Measurements from ENCODE around the gene DOCK1. TPM values are rescaled to one million over a fixed set of nuclear protein-coding genes. Genes with fewer than 3 reads are reported as not detected.

DOCK1 gene
- total RNA-seq, 1 experiment from 2014 or later: 40.0 TPM

DNA sequence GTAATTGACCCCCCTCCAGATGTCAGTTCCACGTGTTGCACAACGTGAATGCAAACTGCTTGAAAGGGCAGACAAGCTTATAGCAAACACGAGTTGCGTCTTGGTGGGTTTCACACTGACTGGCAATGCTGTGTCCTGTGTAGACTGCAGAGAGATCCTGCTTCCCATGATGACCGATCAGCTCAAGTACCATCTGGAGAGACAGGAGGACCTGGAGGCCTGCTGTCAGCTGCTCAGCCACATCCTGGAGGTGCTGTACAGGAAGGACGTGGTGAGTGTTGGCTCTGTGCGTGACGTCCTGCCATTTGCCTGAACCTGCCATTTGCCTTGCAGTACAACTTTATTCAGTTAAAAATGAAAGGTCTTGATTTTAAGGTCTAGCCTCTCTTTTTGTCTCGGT lies 220.1 kb downstream of the DOCK1 start:
- ChIA-PET POLR2A (no interaction called here), CTCF (interaction anchor here (0.6 kb wide), 1 partner anchor 79 kb away, joined by 4 read pairs; no protein-coding TSS in a partner anchor)
- BruUV-seq (replicated peaks): no TSS peak
- H3K27ac Mint-ChIP-seq (ENCODE audit: low read depth, unreplicated experiment): no peak overlapping the region
- no peaks in the 10 kb centered on the region for H3K4me1 Mint-ChIP-seq (ENCODE audit: insufficient read depth, unreplicated experiment)
- H3K36me3 Mint-ChIP-seq (ENCODE audit: insufficient read depth, unreplicated experiment): peaks cover 20% of the 10 kb centered on the region
- H3K9me3 Mint-ChIP-seq (ENCODE audit: unreplicated experiment): no peaks in the 10 kb centered on the region
- intact Hi-C loops (cut with micrococcal nuclease): no loop called here
- H3K27me3 Mint-ChIP-seq (ENCODE audit: insufficient read depth, unreplicated experiment): no peaks in the 10 kb centered on the region
- no peak for TF ChIP-seq CTCF (IDR thresholded peaks at IDR 0.05; ENCODE audit: unreplicated experiment)
- H3K4me3 Mint-ChIP-seq (ENCODE audit: unreplicated experiment): no peak overlapping the region
- no peak for DNase-seq (ENCODE audit: unreplicated experiment)

DNA sequence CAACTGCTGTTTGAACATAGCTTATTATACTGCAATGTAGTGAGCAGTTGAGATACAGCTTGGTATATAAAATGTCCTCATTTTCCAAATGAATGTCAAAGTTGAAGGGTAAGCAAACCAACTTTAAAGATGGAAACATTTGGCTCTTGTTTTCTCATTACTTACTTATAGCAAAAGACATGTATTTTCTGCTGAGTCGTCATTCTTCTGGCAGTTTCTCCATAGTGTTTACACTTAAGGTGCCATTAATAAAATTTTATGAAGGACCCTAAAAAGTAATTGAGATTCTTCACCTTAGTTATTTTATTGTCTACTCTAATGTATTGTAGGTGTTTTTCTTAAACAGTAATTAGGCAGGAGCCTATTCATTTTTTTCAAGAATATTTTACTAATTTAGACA lies 222.6 kb downstream of the DOCK1 start:
- H3K9me3 Mint-ChIP-seq (ENCODE audit: unreplicated experiment): no peaks in the 10 kb centered on the region
- BruUV-seq (replicated peaks): no TSS peak
- TF ChIP-seq CTCF (IDR thresholded peaks at IDR 0.05; ENCODE audit: unreplicated experiment): no peak
- H3K4me3 Mint-ChIP-seq (ENCODE audit: unreplicated experiment): no peak overlapping the region
- H3K4me1 Mint-ChIP-seq (ENCODE audit: insufficient read depth, unreplicated experiment): no peaks in the 10 kb centered on the region
- H3K27me3 Mint-ChIP-seq (ENCODE audit: insufficient read depth, unreplicated experiment): no peaks in the 10 kb centered on the region
- intact Hi-C loops (cut with micrococcal nuclease): no loop called here
- H3K27ac Mint-ChIP-seq (ENCODE audit: low read depth, unreplicated experiment): no peak overlapping the region
- DNase-seq (ENCODE audit: unreplicated experiment): no peak
- H3K36me3 Mint-ChIP-seq (ENCODE audit: insufficient read depth, unreplicated experiment): peaks cover 33% of the 10 kb centered on the region
- CTCF ChIA-PET: no interaction called here
- POLR2A ChIA-PET: no interaction called here

DNA sequence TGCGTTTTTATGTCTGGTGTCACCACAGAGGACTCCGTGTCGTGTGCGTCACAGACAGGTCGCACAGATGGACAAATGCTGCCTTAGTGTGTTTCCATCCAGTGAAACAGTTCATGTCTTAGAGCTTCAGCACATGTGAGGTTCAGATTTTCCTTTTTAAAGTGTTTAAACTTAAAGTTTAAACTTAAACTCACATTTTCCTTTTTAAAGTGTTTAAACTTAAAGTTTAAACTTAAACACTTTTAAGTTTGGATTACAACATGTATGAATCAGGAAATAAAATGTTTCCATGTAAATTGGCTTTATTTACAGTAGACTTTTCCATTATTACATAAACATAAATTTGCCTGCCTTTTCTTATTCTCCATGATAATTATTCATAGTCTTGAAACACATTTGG lies 223.9 kb downstream of the DOCK1 start:
- no peak for TF ChIP-seq CTCF (IDR thresholded peaks at IDR 0.05; ENCODE audit: unreplicated experiment)
- Mint-ChIP-seq H3K4me1 (ENCODE audit: insufficient read depth, unreplicated experiment) (no peaks in the 10 kb centered on the region), H3K9me3 (ENCODE audit: unreplicated experiment) (no peaks in the 10 kb centered on the region), H3K36me3 (ENCODE audit: insufficient read depth, unreplicated experiment) (peaks cover 34% of the 10 kb centered on the region), H3K4me3 (ENCODE audit: unreplicated experiment) (no peak overlapping the region), H3K27ac (ENCODE audit: low read depth, unreplicated experiment) (no peak overlapping the region), H3K27me3 (ENCODE audit: insufficient read depth, unreplicated experiment) (no peaks in the 10 kb centered on the region)
- POLR2A ChIA-PET: no interaction called here
- CTCF ChIA-PET: no interaction called here
- intact Hi-C loops (cut with micrococcal nuclease): no loop called here
- no TSS peak for BruUV-seq (replicated peaks)
- DNase-seq (ENCODE audit: unreplicated experiment): no peak

DNA sequence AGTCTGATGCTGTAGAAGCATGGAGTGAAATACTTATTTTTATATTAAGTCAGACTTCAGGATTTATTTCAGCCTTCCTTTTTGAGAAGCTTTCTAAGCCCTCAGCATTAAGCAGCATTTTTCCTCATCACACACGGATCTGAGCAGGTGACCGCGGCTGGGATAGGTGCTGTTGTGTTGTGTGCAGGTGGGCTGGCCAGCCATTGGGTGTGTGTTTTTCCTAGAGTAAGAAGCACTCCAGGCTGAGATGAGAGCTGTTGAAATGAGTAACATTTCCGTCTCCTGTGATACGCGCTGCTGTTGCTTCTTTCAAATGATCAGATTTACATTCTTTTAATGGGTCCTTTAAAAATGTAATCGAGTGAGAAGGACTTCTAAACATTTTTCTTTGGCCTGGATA lies 227.2 kb downstream of the DOCK1 start:
- POLR2A ChIA-PET: no interaction called here
- DNase-seq (ENCODE audit: unreplicated experiment): no peak
- CTCF ChIA-PET: no interaction called here
- BruUV-seq (replicated peaks): no TSS peak
- H3K36me3 Mint-ChIP-seq (ENCODE audit: insufficient read depth, unreplicated experiment): peaks cover 23% of the 10 kb centered on the region
- no peak overlapping the region for H3K4me3 Mint-ChIP-seq (ENCODE audit: unreplicated experiment)
- H3K9me3 Mint-ChIP-seq (ENCODE audit: unreplicated experiment): no peaks in the 10 kb centered on the region
- no peak overlapping the region for H3K27ac Mint-ChIP-seq (ENCODE audit: low read depth, unreplicated experiment)
- H3K4me1 Mint-ChIP-seq (ENCODE audit: insufficient read depth, unreplicated experiment): no peaks in the 10 kb centered on the region
- TF ChIP-seq CTCF (IDR thresholded peaks at IDR 0.05; ENCODE audit: unreplicated experiment): no peak
- no peaks in the 10 kb centered on the region for H3K27me3 Mint-ChIP-seq (ENCODE audit: insufficient read depth, unreplicated experiment)
- intact Hi-C loops (cut with micrococcal nuclease): no loop called here
